ENCODE results near the gene HIP1R.

DNA sequence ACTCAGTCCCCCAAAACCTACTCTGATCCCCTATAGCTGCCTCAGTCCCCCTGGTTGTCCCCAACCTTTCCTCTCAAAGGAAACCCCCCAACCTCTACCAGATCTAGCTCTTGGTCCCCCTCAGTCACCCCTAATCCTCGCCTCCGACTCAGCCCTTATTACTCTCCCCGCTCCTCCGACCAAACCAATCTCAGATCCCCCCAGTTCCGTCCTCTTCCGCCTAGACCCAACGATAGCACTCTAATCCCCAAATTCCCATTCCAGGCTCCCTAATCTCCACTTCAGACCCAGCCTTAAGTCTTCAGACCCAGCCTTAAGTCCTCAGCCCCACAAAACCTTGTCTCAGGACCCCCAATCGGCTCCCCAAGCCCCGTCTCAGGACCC lies 60.1 kb downstream of the HIP1R start:
- no peak for TF ChIP-seq POLR2A (IDR thresholded peaks at IDR 0.05; ENCODE audit: low read length)
- TF ChIP-seq GATA1 (IDR thresholded peaks at IDR 0.05; ENCODE audit: low read depth, low read length) = no peak

All from erythroblast (primary cell).